K562 (cell line): ENCODE data around the gene OR10C1. TPM values are rescaled to one million over a fixed set of nuclear protein-coding genes. Genes with fewer than 3 reads are reported as not detected.

Source experiments
- ATAC-seq: fragments of 200-7000 bp; cut with Tn5 transposase; 3 replicates; pipeline ENCODE4 v1.9.1; 2020; ENCODE audit warnings: moderate library complexity
- BruUV-seq: library from RNA; stranded (reverse); fragments of 400-500 nt; replicated peaks from 2 replicates; lab custom pipeline; 2021; lab: Mats Ljungman, UMichigan
- CTCF ChIA-PET: fragments of 300-600 bp; formaldehyde crosslinking; extraction: SDS; loops from one replicate; lab custom pipeline; 2021; ENCODE audit warnings: low intra/inter-chr PET ratio; lab: Yijun Ruan, JAX
- POLR2A ChIA-PET: fragments of 300-600, 350-650 bp; sonication (Branson Sonifier 250); formaldehyde crosslinking; extraction: SDS; loops from one replicate; lab custom pipeline; 2021; ENCODE audit warnings: antibody characterized with exemption, inconsistent platforms; lab: Yijun Ruan, JAX
- DNase-seq, 4 experiments: peaks; one replicate each; pipeline versions ENCODE4 v3.0.0 to v3.0.0-alpha.2; 2011 to 2018; ENCODE audit warnings: low spot score in 3 of 4, mixed read lengths in 3 of 4; ENCODE audit errors: extremely low read depth in 1 of 4
- FAIRE-seq: peaks from 2 replicates; lab custom pipeline; 2011; peaks lifted over from hg19 to GRCh38; lab: Jason Lieb, UNC
- H2AFZ ChIP-seq: 2 replicates; pipeline ENCODE4 v1.6.0; 2011; ENCODE audit warnings: low read depth, low read length, control low read depth, inconsistent platforms
- H3K27ac ChIP-seq: fragments of 200-600 bp; 3 replicates; pipeline ENCODE4 v1.8.0; 2011; ENCODE audit warnings: low read depth, mild to moderate bottlenecking, control low read depth, inconsistent platforms, low read length, moderate library complexity, mixed read lengths; ENCODE audit errors: extremely low read depth
- H3K27me3 ChIP-seq, 2 experiments: fragments of 300-600 bp in 1 of 2; 2 replicates in 1 of 2; 3 replicates in 1 of 2; pipeline versions ENCODE4 v1.6.0 to v1.8.0; 2011; ENCODE audit warnings: inconsistent platforms in 2 of 2, low read length in 2 of 2, mild to moderate bottlenecking in 1 of 2, mixed read lengths in 1 of 2, moderate library complexity in 1 of 2; ENCODE audit not compliant: control insufficient read depth in 2 of 2, insufficient read depth in 2 of 2
- H3K36me3 ChIP-seq: fragments of 300-600 bp; 3 replicates; pipeline ENCODE4 v1.8.0; 2011; ENCODE audit warnings: mild to moderate bottlenecking, low read length, inconsistent platforms; ENCODE audit not compliant: control insufficient read depth, insufficient read depth
- H3K4me1 ChIP-seq, 2 experiments: fragments of 200-600 bp in 1 of 2; replicated peaks in 1 of 2; 2 replicates in 1 of 2; 3 replicates in 1 of 2; pipeline versions ENCODE4 v1.5.1 to v1.8.0; 2011; ENCODE audit warnings: inconsistent platforms in 2 of 2, low read length in 2 of 2, mild to moderate bottlenecking in 1 of 2, mixed read lengths in 1 of 2, moderate library complexity in 1 of 2; ENCODE audit not compliant: control insufficient read depth in 2 of 2, insufficient read depth in 2 of 2
- H3K4me2 ChIP-seq: 2 replicates; pipeline ENCODE4 v1.6.1; 2011; ENCODE audit warnings: low read length, control low read depth, inconsistent platforms, mixed read lengths; ENCODE audit not compliant: insufficient read depth
- H3K4me3 ChIP-seq: fragments of 200-600 bp; sonication (generic), shearing (Covaris generic); 2 replicates; pipeline ENCODE4 v1.5.1; 2016; ENCODE audit warnings: control low read depth, inconsistent platforms
- H3K79me2 ChIP-seq: fragments of 200-600 bp; 3 replicates; pipeline ENCODE4 v1.8.0; 2011; ENCODE audit warnings: low read length, inconsistent platforms; ENCODE audit not compliant: control insufficient read depth, insufficient read depth
- H3K9ac ChIP-seq, 2 experiments: 2 replicates each; pipeline versions ENCODE4 v1.6.0 to v1.6.1; 2011; ENCODE audit warnings: low read depth in 2 of 2, low read length in 2 of 2, control low read depth in 1 of 2, inconsistent platforms in 1 of 2, mild to moderate bottlenecking in 1 of 2, mixed read lengths in 1 of 2; ENCODE audit not compliant: insufficient read depth in 1 of 2
- H3K9me1 ChIP-seq: one replicate; pipeline ENCODE4 v1.6.0; 2011; ENCODE audit warnings: inconsistent platforms, mild to moderate bottlenecking, low read length, moderate library complexity; ENCODE audit not compliant: control insufficient read depth, insufficient read depth
- H3K9me3 ChIP-seq: replicated peaks from 2 replicates; pipeline ENCODE4 v1.5.1; 2011; ENCODE audit warnings: low read depth, low read length, inconsistent platforms; ENCODE audit not compliant: control insufficient read depth, insufficient read depth
- H4K20me1 ChIP-seq: replicated peaks from 2 replicates; pipeline ENCODE4 v1.6.1; 2011; ENCODE audit warnings: low read length, inconsistent platforms, mixed read lengths; ENCODE audit not compliant: control insufficient read depth, insufficient read depth
- CEBPZ ChIP-seq: fragments of 150-350 bp; IDR thresholded peaks from 2 replicates; pipeline ENCODE4 v1.6.1; 2014; ENCODE audit warnings: low read depth, mild to moderate bottlenecking, low read length, borderline replicate concordance
- CHD1 ChIP-seq: fragments of 200-600 bp; sonication (generic); IDR thresholded peaks from one replicate; pipeline ENCODE4 v1.6.1; 2012; ENCODE audit warnings: mild to moderate bottlenecking, moderate library complexity, low read length, inconsistent platforms
- COPS2 ChIP-seq: fragments of 450-650 bp; conservative IDR thresholded peaks from 2 replicates; pipeline ENCODE4 v1.6.1; 2016; ENCODE audit warnings: mild to moderate bottlenecking, moderate library complexity
- DPF2 ChIP-seq: fragments of 450-650 bp; IDR thresholded peaks from 2 replicates; pipeline ENCODE4 v1.6.1; 2016
- JUNB ChIP-seq: fragments of 450-650 bp; formaldehyde crosslinking; conservative IDR thresholded peaks from 2 replicates; pipeline ENCODE4 v1.4.0; 2020; ENCODE audit warnings: mild to moderate bottlenecking
- LARP7 ChIP-seq: fragments of 450-650 bp; IDR thresholded peaks from 2 replicates; pipeline ENCODE4 v1.6.1; 2016
- RREB1 ChIP-seq: fragments of 250-450 bp; sonication (Bioruptor Pico); IDR thresholded peaks from 2 replicates; pipeline ENCODE4 v1.4.0; 2020
- SMAD2 ChIP-seq: fragments of 150-350 bp; IDR thresholded peaks from 2 replicates; pipeline ENCODE4 v1.6.1; 2014; ENCODE audit warnings: low read depth, mild to moderate bottlenecking, low read length
- WHSC1 ChIP-seq: IDR thresholded peaks from one replicate; pipeline ENCODE4 v1.6.1; 2012; ENCODE audit warnings: low read length, control low read depth, inconsistent platforms
- ZBTB9 ChIP-seq: fragments of 450-650 bp; formaldehyde crosslinking; IDR thresholded peaks from 2 replicates; pipeline ENCODE4 v1.4.0; 2020; ENCODE audit warnings: mild to moderate bottlenecking, moderate library complexity
- ZFP1 ChIP-seq: fragments of 450-650 bp; formaldehyde crosslinking; IDR thresholded peaks from 2 replicates; pipeline ENCODE4 v1.4.0; 2020; ENCODE audit warnings: mild to moderate bottlenecking, mixed read lengths
- WGBS: fragments of 100-300 bp; shearing (Covaris generic); methylation state at CpG from one replicate; pipeline ENCODE4 v1.1.6; 2016; ENCODE audit warnings: low coverage, mixed read lengths; ENCODE audit not compliant: insufficient coverage; ENCODE audit errors: missing lambda C conversion rate; 5-methylcytosine and 5-hydroxymethylcytosine counted together
- in situ Hi-C: fragments of 300-500 bp; cut with MboI; formaldehyde crosslinking; loops from 4 replicates; pipeline ENCODE4 v1.15.0; 2018; ENCODE audit warnings: inconsistent platforms, mixed read lengths
- intact Hi-C: fragments of 100-400 bp; cut with micrococcal nuclease; formaldehyde crosslinking; loops from 2 replicates; pipeline ENCODE4 v1.14.2; 2022
- polyA plus RNA-seq, 8 experiments: library from polyadenylated mRNA; depleted of rRNA in 4 of 8; stranded (reverse) in 5 of 8; unstranded in 3 of 8; fragments of >200 nt; fragmentation: Nextera tagmentation in 2 of 8; fragmentation: Illumina TruSeq in 1 of 8; extraction: Ambion mirVana in 2 of 8; extraction: Trizol in 1 of 8; gene quantifications; 2 replicates each; pipeline versions ENCODE4 v1.2.1 to v1.2.3, GENCODE V29; 2011 to 2014; ENCODE audit warnings: inconsistent platforms in 1 of 8, missing spikeins in 1 of 8
- total RNA-seq, 7 experiments: library from RNA; depleted of rRNA in 6 of 7; stranded (reverse); fragments of >200 nt in 6 of 7; fragmentation: Illumina TruSeq in 2 of 7; extraction: Trizol in 2 of 7; gene quantifications; 2 replicates each; pipeline versions ENCODE4 v1.2.1 to v1.2.3, GENCODE V29; 2011 to 2021; ENCODE audit warnings: low replicate concordance in 1 of 7
- TF ChIP-seq, protein P1 (sequence below): fragments of 450-650 bp; formaldehyde crosslinking; IDR thresholded peaks from 2 replicates; pipeline ENCODE4 v1.4.0; 2020; ENCODE audit warnings: mild to moderate bottlenecking, mixed read lengths

Gene OR10C1
- total and polyA plus RNA-seq, 9 of the 15 experiments (the other 6 are each of a cell fraction or from before 2014, with no cell fraction given) = not detected

GRCh38 chr6:29465801-29466200, 26.7 kb downstream of the OR10C1 start:
- H4K20me1 ChIP-seq = no peaks in the 10 kb centered on the region
- in situ Hi-C loops (no loop called here), intact Hi-C loops (no loop called here)
- no peak for DNase-seq
- no peak for FAIRE-seq
- POLR2A ChIA-PET = no interaction called here
- H3K9ac ChIP-seq = no peak overlapping the region
- H3K27me3 ChIP-seq = 0 out of 5 replicates have a peak, but pooled peaks cover 0 to 2% of the 10 kb centered on the region in 2 experiments
- H3K9me1 ChIP-seq = no peaks in the 10 kb centered on the region
- no peak for ATAC-seq
- no peaks in the 10 kb centered on the region for H3K36me3 ChIP-seq
- no peak overlapping the region for H2AFZ ChIP-seq
- H3K9me3 ChIP-seq = no peaks in the 10 kb centered on the region
- H3K4me1 ChIP-seq = no peaks in the 10 kb centered on the region
- H3K79me2 ChIP-seq = no peaks in the 10 kb centered on the region
- 2% methylated on average over 2 of the region's 2 CpGs for WGBS
- no peak overlapping the region for H3K27ac ChIP-seq
- CTCF ChIA-PET = no interaction called here
- H3K4me3 ChIP-seq = no peak overlapping the region
- BruUV-seq = no TSS peak
- no peak overlapping the region for H3K4me2 ChIP-seq
- TF ChIP-seq RREB1 (CRISPR knock-in tag) = no peak
- no peak for TF ChIP-seq ZFP1 (CRISPR knock-in tag)
- no peak for TF ChIP-seq WHSC1
- no peak for TF ChIP-seq ZBTB9 (CRISPR knock-in tag)
- TF ChIP-seq COPS2 = no peak
- no peak for TF ChIP-seq CHD1
- no peak for TF ChIP-seq SMAD2
- TF ChIP-seq, protein P1, sequence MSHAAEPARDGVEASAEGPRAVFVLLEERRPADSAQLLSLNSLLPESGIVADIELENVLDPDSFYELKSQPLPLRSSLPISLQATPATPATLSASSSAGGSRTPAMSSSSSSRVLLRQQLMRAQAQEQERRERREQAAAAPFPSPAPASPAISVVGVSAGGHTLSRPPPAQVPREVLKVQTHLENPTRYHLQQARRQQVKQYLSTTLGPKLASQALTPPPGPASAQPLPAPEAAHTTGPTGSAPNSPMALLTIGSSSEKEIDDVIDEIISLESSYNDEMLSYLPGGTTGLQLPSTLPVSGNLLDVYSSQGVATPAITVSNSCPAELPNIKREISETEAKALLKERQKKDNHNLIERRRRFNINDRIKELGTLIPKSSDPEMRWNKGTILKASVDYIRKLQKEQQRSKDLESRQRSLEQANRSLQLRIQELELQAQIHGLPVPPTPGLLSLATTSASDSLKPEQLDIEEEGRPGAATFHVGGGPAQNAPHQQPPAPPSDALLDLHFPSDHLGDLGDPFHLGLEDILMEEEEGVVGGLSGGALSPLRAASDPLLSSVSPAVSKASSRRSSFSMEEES (CRISPR knock-in tag) = no peak
- no peak for TF ChIP-seq DPF2
- no peak for TF ChIP-seq JUNB
- no peak for TF ChIP-seq LARP7
- TF ChIP-seq CEBPZ = no peak
